ENCODE results near the gene SPATA20.

The SPATA20 gene

GRCh38 chr17:50557630-50558029 lies 10.7 kb downstream of the SPATA20 start:
- no peak for DNase-seq (ENCODE audit: low read depth in 4 of 4, low spot score in 1 of 4)

GRCh38 chr17:50558091-50558490 lies 11.1 kb downstream of the SPATA20 start:
- DNase-seq (ENCODE audit: low read depth in 4 of 4, low spot score in 1 of 4): no peak

GRCh38 chr17:50558581-50558940 lies 11.6 kb downstream of the SPATA20 start:
- DNase-seq (ENCODE audit: low read depth in 4 of 4, low spot score in 1 of 4): no peak

GRCh38 chr17:50558941-50559614 lies 12.1 kb downstream of the SPATA20 start:
- no peak for DNase-seq (ENCODE audit: low read depth in 4 of 4, low spot score in 1 of 4)

GRCh38 chr17:50559674-50560184 lies 12.8 kb downstream of the SPATA20 start:
- DNase-seq (ENCODE audit: low read depth in 4 of 4, low spot score in 1 of 4): no peak

- DNase-seq (ENCODE audit: low read depth in 4 of 4, low spot score in 1 of 4): peak; percentile 65 to 83 (median 74)
Observed at GRCh38 chr17:50560185-50560824, 13.3 kb downstream of the SPATA20 start, which contains the start of gene CACNA1G. CACNA1G (plus strand) TSS chr17:50560715; CDS start chr17:50561460, 745 bp downstream.

GRCh38 chr17:50560931-50561745 lies 14.2 kb downstream of the SPATA20 start:
- no peak for DNase-seq (ENCODE audit: low read depth in 4 of 4, low spot score in 1 of 4)

- DNase-seq (ENCODE audit: low read depth in 4 of 4, low spot score in 1 of 4): no peak
Observed at GRCh38 chr17:50561746-50562141, 14.8 kb downstream of the SPATA20 start.

- no peak for DNase-seq (ENCODE audit: low read depth in 4 of 4, low spot score in 1 of 4)
Observed at GRCh38 chr17:50562242-50563091, 15.5 kb downstream of the SPATA20 start.

GRCh38 chr17:50563092-50563511 lies 16.1 kb downstream of the SPATA20 start:
- no peak for DNase-seq (ENCODE audit: low read depth in 4 of 4, low spot score in 1 of 4)

GRCh38 chr17:50564916-50565315 lies 17.9 kb downstream of the SPATA20 start:
- no peak for DNase-seq (ENCODE audit: low read depth in 4 of 4, low spot score in 1 of 4)

GRCh38 chr17:50565402-50566350 lies 18.7 kb downstream of the SPATA20 start:
- DNase-seq (ENCODE audit: low read depth in 4 of 4, low spot score in 1 of 4): no peak

- DNase-seq (ENCODE audit: low read depth in 4 of 4, low spot score in 1 of 4): no peak
Observed at GRCh38 chr17:50566886-50567285, 19.9 kb downstream of the SPATA20 start.

- no peak for DNase-seq (ENCODE audit: low read depth in 4 of 4, low spot score in 1 of 4)
Observed at GRCh38 chr17:50568659-50569058, 21.7 kb downstream of the SPATA20 start.

GRCh38 chr17:50569592-50569991 lies 22.6 kb downstream of the SPATA20 start:
- no peak for DNase-seq (ENCODE audit: low read depth in 4 of 4, low spot score in 1 of 4)

GRCh38 chr17:50570032-50570431 lies 23.1 kb downstream of the SPATA20 start:
- no peak for DNase-seq (ENCODE audit: low read depth in 4 of 4, low spot score in 1 of 4)

GRCh38 chr17:50570528-50570927 lies 23.6 kb downstream of the SPATA20 start:
- DNase-seq (ENCODE audit: low read depth in 4 of 4, low spot score in 1 of 4): no peak

- no peak for DNase-seq (ENCODE audit: low read depth in 4 of 4, low spot score in 1 of 4)
Observed at GRCh38 chr17:50571681-50572080, 24.7 kb downstream of the SPATA20 start.

- no peak for DNase-seq (ENCODE audit: low read depth in 4 of 4, low spot score in 1 of 4)
Observed at GRCh38 chr17:50572541-50572940, 25.6 kb downstream of the SPATA20 start.
